SU-DHL-6 (cell line): ENCODE measurements around the gene TMEM208.

Experiments used
- H2AFZ ChIP-seq: fragments of 200-600 bp; sonication (generic); 2 replicates; pipeline ENCODE4 v1.6.1; 2014; ENCODE audit warnings: low read depth, mild to moderate bottlenecking, moderate library complexity, mixed read lengths, antibody characterized with exemption, low read length; ENCODE audit not compliant: severe bottlenecking
- H3F3A ChIP-seq: fragments of 200-600 bp; shearing (Covaris generic); 2 replicates; pipeline ENCODE4 v1.6.0; 2016; ENCODE audit warnings: antibody characterized with exemption, mild to moderate bottlenecking; ENCODE audit not compliant: insufficient read depth
- H3K27ac ChIP-seq: fragments of 200-600 bp; sonication (generic); 2 replicates; pipeline ENCODE4 v1.5.1; 2016; ENCODE audit warnings: low read depth, mild to moderate bottlenecking, low read length, moderate library complexity, mixed read lengths
- H3K27me3 ChIP-seq: fragments of 200-600 bp; sonication (generic), shearing (Covaris generic); 2 replicates; pipeline ENCODE4 v1.6.0; 2014; ENCODE audit warnings: mild to moderate bottlenecking, low read length
- H3K36me3 ChIP-seq: fragments of 200-600 bp; sonication (generic); 2 replicates; pipeline ENCODE4 v1.6.1; 2014; ENCODE audit warnings: mild to moderate bottlenecking, low read length, mixed read lengths
- H3K4me2 ChIP-seq: fragments of 300-600, 200-600 bp; shearing (Covaris generic), sonication (generic); 2 replicates; pipeline ENCODE4 v1.6.0; 2014; ENCODE audit warnings: low read length, low read depth, mild to moderate bottlenecking; ENCODE audit not compliant: poor library complexity, severe bottlenecking
- H3K4me3 ChIP-seq: fragments of 200-600 bp; sonication (generic); 2 replicates; pipeline ENCODE4 v1.5.1; 2014; ENCODE audit warnings: antibody characterized with exemption, low read length, mild to moderate bottlenecking, mixed read lengths; ENCODE audit not compliant: insufficient read depth, poor library complexity, severe bottlenecking
- H3K79me2 ChIP-seq: fragments of 200-600 bp; sonication (generic); 2 replicates; pipeline ENCODE4 v1.6.1; 2014; ENCODE audit warnings: mild to moderate bottlenecking, low read length, moderate library complexity; ENCODE audit not compliant: insufficient read depth
- H3K9ac ChIP-seq: fragments of 200-600 bp; sonication (generic); 2 replicates; pipeline ENCODE4 v1.7.0; 2014; ENCODE audit warnings: mild to moderate bottlenecking, low read length
- H3K9me2 ChIP-seq: fragments of 200-600 bp; sonication (generic); replicated peaks from 2 replicates; pipeline ENCODE4 v1.6.1; 2014; ENCODE audit warnings: low read length; ENCODE audit not compliant: insufficient read depth
- H3K9me3 ChIP-seq: fragments of 200-600 bp; sonication (generic); 2 replicates; pipeline ENCODE4 v1.6.1; 2014; ENCODE audit warnings: low read length, mixed read lengths; ENCODE audit not compliant: insufficient read depth
- H4K20me1 ChIP-seq: fragments of 200-600 bp; sonication (generic); 2 replicates; pipeline ENCODE4 v1.6.1; 2014; ENCODE audit warnings: low read depth, mild to moderate bottlenecking, antibody characterized with exemption, low read length, moderate library complexity, mixed read lengths
- CTCF ChIP-seq: fragments of 200-600 bp; sonication (generic); IDR thresholded peaks from one replicate; pipeline ENCODE4 v1.5.1; 2017; ENCODE audit warnings: antibody characterized with exemption, mild to moderate bottlenecking, low read length, moderate library complexity; ENCODE audit not compliant: insufficient read depth, poor library complexity, severe bottlenecking
- EZH2phosphoT487 ChIP-seq: fragments of 200-600 bp; sonication (generic), shearing (Covaris generic); conservative IDR thresholded peaks from 2 replicates; pipeline ENCODE4 v1.6.1; 2018; ENCODE audit warnings: mild to moderate bottlenecking, antibody characterized with exemption, low read length, moderate library complexity, mixed read lengths

Gene TMEM208

GRCh38 chr16:67245674-67246080 lies 18.7 kb downstream of the TMEM208 start:
- Histone ChIP-seq H2AFZ (no peak overlapping the region), H3K27ac (no peak overlapping the region)

GRCh38 chr16:67246081-67246755 lies 19.3 kb downstream of the TMEM208 start:
- no peaks in the 10 kb centered on the region for H3K36me3 ChIP-seq
- peak overlapping the region; percentile 77 for H3K4me2 ChIP-seq
- peak overlapping the region; percentile 79 for H2AFZ ChIP-seq
- H3K27ac ChIP-seq, result no peak overlapping the region
- no peaks in the 10 kb centered on the region for H3K9me3 ChIP-seq
- H3K79me2 ChIP-seq, result no peaks in the 10 kb centered on the region
- TF ChIP-seq CTCF (no peak), EZH2phosphoT487 (no peak)
- no peaks in the 10 kb centered on the region for H3K9me2 ChIP-seq
- H3K27me3 ChIP-seq, result no peaks in the 10 kb centered on the region
- no peaks in the 10 kb centered on the region; the same call in 1 of the 2 replicates for H4K20me1 ChIP-seq
- H3F3A ChIP-seq, result no peaks in the 10 kb centered on the region
- H3K9ac ChIP-seq, result peak overlapping the region; percentile 62
- H3K4me3 ChIP-seq, result peak overlapping the region; percentile 60

More at GRCh38 chr16:67245674-67246080, 18.7 kb downstream of the TMEM208 start:
- H3K9me3 ChIP-seq, result no peaks in the 10 kb centered on the region
- H3F3A ChIP-seq, result no peaks in the 10 kb centered on the region
- no peaks in the 10 kb centered on the region for H3K27me3 ChIP-seq
- H3K9me2 ChIP-seq, result no peaks in the 10 kb centered on the region
- no peaks in the 10 kb centered on the region for H3K36me3 ChIP-seq
- H3K79me2 ChIP-seq, result no peaks in the 10 kb centered on the region
- TF ChIP-seq CTCF (no peak), EZH2phosphoT487 (no peak)
- H3K9ac ChIP-seq, result peak overlapping the region; percentile 62; the same call in 1 of the 2 replicates
- no peaks in the 10 kb centered on the region; the same call in 1 of the 2 replicates for H4K20me1 ChIP-seq
- no peak overlapping the region for H3K4me3 ChIP-seq
- H3K4me2 ChIP-seq, result peak overlapping the region; percentile 77

GRCh38 chr16:67246756-67247191 lies 19.8 kb downstream of the TMEM208 start:
- no peaks in the 10 kb centered on the region for H3K79me2 ChIP-seq
- peak overlapping the region; percentile 60 for H3K4me3 ChIP-seq
- H3K9me3 ChIP-seq, result no peaks in the 10 kb centered on the region
- H3K9ac ChIP-seq, result peak overlapping the region; percentile 62
- H3F3A ChIP-seq, result no peaks in the 10 kb centered on the region
- peak overlapping the region; percentile 77 for H3K4me2 ChIP-seq
- no peaks in the 10 kb centered on the region for H4K20me1 ChIP-seq
- TF ChIP-seq EZH2phosphoT487 (no peak), CTCF (no peak)
- H3K27ac ChIP-seq, result no peak overlapping the region
- no peaks in the 10 kb centered on the region for H3K9me2 ChIP-seq
- H3K36me3 ChIP-seq, result no peaks in the 10 kb centered on the region
- no peaks in the 10 kb centered on the region for H3K27me3 ChIP-seq
- peak overlapping the region; percentile 79 for H2AFZ ChIP-seq
